Activated CD4-positive, CD25-positive, alpha-beta regulatory T cell treated with anti-CD3 and anti-CD28 coated beads, Interleukin-2, amount 50 U/mL, for 72 hours (primary cell): ENCODE measurements around the gene DEPDC5.

Experiments used
- DNase-seq: peaks from one replicate; pipeline ENCODE4 v3.0.0; 2021

DEPDC5 gene

DNA sequence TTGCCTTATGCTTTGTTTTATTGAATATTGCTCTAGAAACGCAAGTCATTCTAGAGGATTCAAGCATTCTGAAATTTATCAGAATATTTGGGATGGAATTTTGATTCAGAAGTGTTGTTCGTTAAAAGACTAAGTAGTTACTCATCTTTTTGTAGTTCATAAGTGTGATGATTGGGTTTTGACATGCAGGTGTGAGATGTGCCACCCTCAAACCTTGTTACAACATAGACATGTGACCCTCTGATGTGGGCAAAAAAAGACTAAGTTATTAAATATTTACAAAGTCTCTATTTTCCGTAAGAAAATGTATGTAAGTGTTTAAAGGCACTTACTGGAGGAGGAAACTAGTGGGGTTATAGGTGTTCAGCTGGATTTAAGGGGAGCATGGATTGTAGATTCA, 199.4 kb downstream of the DEPDC5 start:
- DNase-seq = no peak

DNA sequence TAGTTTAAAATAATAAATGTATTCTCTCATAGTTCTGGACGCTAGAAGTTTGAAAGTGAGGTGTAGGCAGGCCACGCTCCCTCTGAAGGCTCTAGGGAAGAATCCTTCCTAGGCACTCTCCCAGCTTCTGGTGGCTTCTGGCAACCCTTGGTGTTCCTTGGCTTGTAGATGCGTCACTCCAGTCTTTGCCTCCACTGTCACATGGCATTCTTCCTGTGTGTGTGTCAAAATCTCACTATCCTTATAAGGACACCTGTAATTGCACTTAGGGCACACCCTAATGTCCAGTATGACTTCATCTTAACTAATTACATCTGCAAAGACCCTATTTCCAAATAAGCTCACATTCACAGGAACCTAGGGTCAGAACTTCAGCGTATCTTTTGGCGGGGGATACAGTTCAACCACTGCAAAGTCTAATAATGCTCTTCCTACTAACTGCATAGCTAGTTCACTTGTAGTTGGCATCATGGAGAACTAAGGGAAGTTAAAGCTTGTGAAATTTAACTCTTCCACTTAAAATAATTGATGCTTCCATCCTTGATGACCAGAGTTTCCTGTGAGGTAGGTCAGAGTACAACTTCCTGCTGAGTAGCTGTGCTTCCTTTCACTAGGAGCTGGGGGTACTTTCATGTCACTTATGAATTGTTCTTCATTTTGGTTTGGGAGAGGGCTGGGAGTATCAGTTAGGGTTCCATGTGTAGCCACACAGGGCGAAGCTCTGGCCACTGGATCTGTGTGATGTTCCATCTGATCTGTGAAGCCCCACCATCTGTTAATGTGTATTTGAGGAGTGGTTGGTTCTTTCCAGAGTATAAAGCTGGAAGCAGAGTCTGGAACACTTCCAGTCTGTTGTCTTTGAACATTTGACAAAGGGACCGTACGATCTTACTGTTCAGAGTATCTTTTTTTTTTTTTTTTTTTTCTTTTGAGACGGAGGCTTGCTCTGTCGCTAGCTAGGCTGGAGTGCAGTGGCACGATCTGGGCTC, 201.0 kb downstream of the DEPDC5 start:
- no peak for DNase-seq

DNA sequence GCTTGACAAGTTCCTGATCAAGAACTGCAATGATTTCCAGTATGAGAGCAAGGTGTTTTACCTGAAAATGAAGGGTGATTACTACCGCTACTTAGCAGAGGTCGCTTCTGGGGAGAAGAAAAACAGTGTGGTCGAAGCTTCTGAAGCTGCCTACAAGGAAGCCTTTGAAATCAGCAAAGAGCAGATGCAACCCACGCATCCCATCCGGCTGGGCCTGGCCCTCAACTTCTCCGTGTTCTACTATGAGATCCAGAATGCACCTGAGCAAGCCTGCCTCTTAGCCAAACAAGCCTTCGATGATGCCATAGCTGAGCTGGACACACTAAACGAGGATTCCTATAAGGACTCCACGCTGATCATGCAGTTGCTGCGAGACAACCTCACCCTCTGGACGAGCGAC, 202.5 kb downstream of the DEPDC5 start:
- no peak for DNase-seq
